A673 (cell line): Measurements from ENCODE around the gene EMP1. TPM values are rescaled to one million over a fixed set of nuclear protein-coding genes. Genes with fewer than 3 reads are reported as not detected.

Experiments used
- BruUV-seq: library from RNA; stranded (reverse); fragments of 400-500 nt; replicated peaks from 2 replicates; lab custom pipeline; 2021; lab: Mats Ljungman, UMichigan
- CTCF ChIA-PET: fragments of 300-600 bp; sonication (Branson Sonifier 250); formaldehyde crosslinking; loops from one replicate; lab custom pipeline; 2022; ENCODE audit warnings: antibody characterized with exemption; lab: Charles Lee
- POLR2A ChIA-PET: fragments of 300-600 bp; sonication (Branson Sonifier 250); formaldehyde crosslinking; loops from one replicate; lab custom pipeline; 2022; ENCODE audit warnings: antibody characterized with exemption; ENCODE audit not compliant: low non-redundant PET; lab: Charles Lee
- DNase-seq: peaks from one replicate; pipeline ENCODE4 v3.0.0-alpha.2; 2015; ENCODE audit warnings: low spot score
- H3K27ac ChIP-seq: fragments of 200-600 bp; sonication (generic); 2 replicates; pipeline ENCODE4 v1.5.1; 2016; ENCODE audit warnings: mixed run types, low read depth, mild to moderate bottlenecking, mixed read lengths, antibody characterized with exemption, low read length; ENCODE audit not compliant: poor library complexity, severe bottlenecking
- H3K27me3 ChIP-seq: fragments of 200-600 bp; sonication (generic); replicated peaks from 2 replicates; pipeline ENCODE4 v1.6.1; 2017; ENCODE audit warnings: mixed run types, low read depth, mild to moderate bottlenecking, mixed read lengths, antibody characterized with exemption, low read length; ENCODE audit not compliant: insufficient read depth, poor library complexity
- H3K36me3 ChIP-seq: fragments of 200-600 bp; sonication (generic); 2 replicates; pipeline ENCODE4 v1.6.1; 2016; ENCODE audit warnings: mixed run types, mild to moderate bottlenecking, mixed read lengths, antibody characterized with exemption, low read length; ENCODE audit not compliant: insufficient read depth, poor library complexity, severe bottlenecking
- H3K4me1 ChIP-seq: fragments of 200-600 bp; sonication (generic); 2 replicates; pipeline ENCODE4 v1.6.1; 2017; ENCODE audit warnings: mixed run types, mild to moderate bottlenecking, mixed read lengths, antibody characterized with exemption, low read length; ENCODE audit not compliant: insufficient read depth, poor library complexity, severe bottlenecking
- H3K4me3 ChIP-seq: fragments of 200-600 bp; sonication (generic); 2 replicates; pipeline ENCODE4 v1.5.1; 2016; ENCODE audit warnings: low read depth, mixed run types, mild to moderate bottlenecking, mixed read lengths, low read length; ENCODE audit not compliant: poor library complexity, severe bottlenecking
- H3K9me3 ChIP-seq: fragments of 200-600 bp; sonication (generic); 2 replicates; pipeline ENCODE4 v1.6.1; 2016; ENCODE audit warnings: mixed run types, low read depth, mild to moderate bottlenecking, mixed read lengths, antibody characterized with exemption, low read length; ENCODE audit not compliant: poor library complexity, severe bottlenecking
- EZH2 ChIP-seq: fragments of 200-600 bp; sonication (generic); IDR thresholded peaks from 2 replicates; pipeline ENCODE4 v1.6.1; 2017; ENCODE audit warnings: borderline replicate concordance, low read depth, mild to moderate bottlenecking, mixed read lengths, antibody characterized with exemption, low read length; ENCODE audit not compliant: poor library complexity, severe bottlenecking
- intact Hi-C: fragments of 100-400 bp; cut with micrococcal nuclease; formaldehyde crosslinking; loops from one replicate; pipeline ENCODE4 v1.10.0; 2022; ENCODE audit not compliant: unreplicated experiment
- total RNA-seq: library from RNA; stranded (reverse); gene quantifications from 2 replicates; pipeline ENCODE4 v1.2.3, GENCODE V29; 2021
- TF ChIP-seq, protein P1 (sequence below): fragments of 300-800, 200-600 bp; sonication (generic); conservative IDR thresholded peaks from 2 replicates; pipeline ENCODE4 v1.5.1; 2017; ENCODE audit warnings: low read depth, mild to moderate bottlenecking, antibody characterized with exemption, low read length, moderate library complexity, mixed read lengths

Gene EMP1
- total RNA-seq, 1 experiment from 2014 or later, result 66.5 TPM

GRCh38 chr12:13195785-13196129, 769 bp upstream of the EMP1 start:
- Histone ChIP-seq H3K9me3 (no peaks in the 10 kb centered on the region), H3K36me3 (no peaks in the 10 kb centered on the region), H3K4me3 (no peak overlapping the region), H3K4me1 (peaks cover 33% of the 10 kb centered on the region), H3K27ac (no peak overlapping the region), H3K27me3 (no peaks in the 10 kb centered on the region)
- intact Hi-C loops, result no loop called here
- DNase-seq, result no peak
- BruUV-seq, result no TSS peak
- POLR2A ChIA-PET, result no interaction called here
- TF ChIP-seq, protein P1, sequence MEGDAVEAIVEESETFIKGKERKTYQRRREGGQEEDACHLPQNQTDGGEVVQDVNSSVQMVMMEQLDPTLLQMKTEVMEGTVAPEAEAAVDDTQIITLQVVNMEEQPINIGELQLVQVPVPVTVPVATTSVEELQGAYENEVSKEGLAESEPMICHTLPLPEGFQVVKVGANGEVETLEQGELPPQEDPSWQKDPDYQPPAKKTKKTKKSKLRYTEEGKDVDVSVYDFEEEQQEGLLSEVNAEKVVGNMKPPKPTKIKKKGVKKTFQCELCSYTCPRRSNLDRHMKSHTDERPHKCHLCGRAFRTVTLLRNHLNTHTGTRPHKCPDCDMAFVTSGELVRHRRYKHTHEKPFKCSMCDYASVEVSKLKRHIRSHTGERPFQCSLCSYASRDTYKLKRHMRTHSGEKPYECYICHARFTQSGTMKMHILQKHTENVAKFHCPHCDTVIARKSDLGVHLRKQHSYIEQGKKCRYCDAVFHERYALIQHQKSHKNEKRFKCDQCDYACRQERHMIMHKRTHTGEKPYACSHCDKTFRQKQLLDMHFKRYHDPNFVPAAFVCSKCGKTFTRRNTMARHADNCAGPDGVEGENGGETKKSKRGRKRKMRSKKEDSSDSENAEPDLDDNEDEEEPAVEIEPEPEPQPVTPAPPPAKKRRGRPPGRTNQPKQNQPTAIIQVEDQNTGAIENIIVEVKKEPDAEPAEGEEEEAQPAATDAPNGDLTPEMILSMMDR, result no peak
- TF ChIP-seq EZH2, result no peak
- CTCF ChIA-PET, result interaction anchor here (1.0 kb wide), 1 partner anchor 13 kb away, joined by 4 read pairs; no protein-coding TSS in a partner anchor

- BruUV-seq, result no TSS peak
- TF ChIP-seq, protein P1, result no peak
- no peak for TF ChIP-seq EZH2
- intact Hi-C loops, result no loop called here
- CTCF ChIA-PET, result no interaction called here
- peak overlapping the region; percentile 44 for H3K27ac ChIP-seq
- peak overlapping the region; percentile 44 for H3K4me3 ChIP-seq
- POLR2A ChIA-PET, result interaction anchor here (0.6 kb wide), 1 partner anchor 13 kb away, joined by 3 read pairs; no protein-coding TSS in a partner anchor
- peaks cover 33% of the 10 kb centered on the region for H3K4me1 ChIP-seq
- no peak for DNase-seq
- H3K9me3 ChIP-seq, result no peaks in the 10 kb centered on the region
- no peaks in the 10 kb centered on the region for H3K36me3 ChIP-seq
- H3K27me3 ChIP-seq, result no peaks in the 10 kb centered on the region
Observed at GRCh38 chr12:13197032-13197431, 506 bp downstream of the EMP1 start.

- no TSS peak for BruUV-seq
- H3K4me1 ChIP-seq, result peaks cover 33% of the 10 kb centered on the region
- intact Hi-C loops, result no loop called here
- CTCF ChIA-PET, result interaction anchor here (0.8 to 1.1 kb wide), 2 partner anchors 15 to 99 kb away, joined by 4 to 6 read pairs; no protein-coding TSS in a partner anchor
- peak overlapping the region; percentile 44 for H3K27ac ChIP-seq
- H3K36me3 ChIP-seq, result no peaks in the 10 kb centered on the region
- no peaks in the 10 kb centered on the region for H3K9me3 ChIP-seq
- DNase-seq, result peak; percentile 43
- peak overlapping the region; percentile 44 for H3K4me3 ChIP-seq
- TF ChIP-seq, protein P1, result no peak
- no peak for TF ChIP-seq EZH2
- H3K27me3 ChIP-seq, result no peaks in the 10 kb centered on the region
- POLR2A ChIA-PET, result interaction anchor here (0.5 to 0.6 kb wide), 2 partner anchors 30 to 84 kb away, joined by 3 read pairs; no protein-coding TSS in a partner anchor
Observed at GRCh38 chr12:13197526-13198143, 1.1 kb downstream of the EMP1 start.
